HG02981 (cell line): ENCODE measurements around the gene MT1F.
"Not testable (repeated sequence)": the region's sequence is repeated elsewhere in the genome, so short reads cannot be mapped to it uniquely, and the experiment has no call there.

Experiments used
- ATAC-seq: cut with Tn5 transposase; IDR thresholded peaks from one replicate; pipeline ENCODE4 v1.9.1; 2021; ENCODE audit warnings: mild to moderate bottlenecking, moderate library complexity; ENCODE audit not compliant: unreplicated experiment

The MT1F gene

GRCh38 chr16:56669840-56670619, 12.3 kb downstream of the MT1F start:
- no peak for ATAC-seq

GRCh38 chr16:56670620-56670934, 12.8 kb downstream of the MT1F start:
- no peak for ATAC-seq

- not testable (repeated sequence) for ATAC-seq
These were observed 13.9 kb downstream of the MT1F start for GRCh38 chr16:56671691-56672090.

- ATAC-seq = not testable (repeated sequence)
These were observed 14.4 kb downstream of the MT1F start for GRCh38 chr16:56672171-56672570.

- no peak for ATAC-seq
These were observed 15.2 kb downstream of the MT1F start for GRCh38 chr16:56672761-56673536.

GRCh38 chr16:56673921-56674320, 16.2 kb downstream of the MT1F start:
- ATAC-seq = no peak

- not testable (repeated sequence) for ATAC-seq
These were observed 16.8 kb downstream of the MT1F start for GRCh38 chr16:56674570-56674969.

GRCh38 chr16:56675685-56676210, 18.0 kb downstream of the MT1F start:
- no peak for ATAC-seq

GRCh38 chr16:56677474-56677873, 19.7 kb downstream of the MT1F start:
- no peak for ATAC-seq

- no peak for ATAC-seq
These were observed 21.4 kb downstream of the MT1F start for GRCh38 chr16:56679078-56679730.

- no peak for ATAC-seq
These were observed 22.1 kb downstream of the MT1F start for GRCh38 chr16:56679818-56680217.

GRCh38 chr16:56681939-56682702, 24.4 kb downstream of the MT1F start, which contains the start of gene MT1X:
TSS of gene MT1X (plus strand) at chr16:56682470. CDS start at chr16:56682541, 71 bp downstream.
- peak; percentile 99 for ATAC-seq

GRCh38 chr16:56682703-56683397, 25.1 kb downstream of the MT1F start:
- ATAC-seq = peak; percentile 3

GRCh38 chr16:56683424-56684172, 25.8 kb downstream of the MT1F start:
- ATAC-seq = no peak

GRCh38 chr16:56684256-56684925, 26.6 kb downstream of the MT1F start:
- no peak for ATAC-seq

- ATAC-seq = no peak
These were observed 27.3 kb downstream of the MT1F start for GRCh38 chr16:56684926-56685590.

- ATAC-seq = no peak
These were observed 29.0 kb downstream of the MT1F start for GRCh38 chr16:56686758-56687157.

GRCh38 chr16:56688762-56689161, 31.0 kb downstream of the MT1F start:
- ATAC-seq = no peak
